DMS 273 (cell line): ENCODE results near the gene BCL2L14.
"Not testable (repeated sequence)": the region's sequence is repeated elsewhere in the genome, so short reads cannot be mapped to it uniquely, and the experiment has no call there.

Experiments
- DNase-seq: peaks from one replicate; lab custom pipeline; 2025; ENCODE audit not compliant: unreplicated experiment; lab: John Stamatoyannopoulos, UW

BCL2L14 gene

GRCh38 chr12:12099102-12099501 lies 28.4 kb downstream of the BCL2L14 start:
- no peak for DNase-seq

DNA sequence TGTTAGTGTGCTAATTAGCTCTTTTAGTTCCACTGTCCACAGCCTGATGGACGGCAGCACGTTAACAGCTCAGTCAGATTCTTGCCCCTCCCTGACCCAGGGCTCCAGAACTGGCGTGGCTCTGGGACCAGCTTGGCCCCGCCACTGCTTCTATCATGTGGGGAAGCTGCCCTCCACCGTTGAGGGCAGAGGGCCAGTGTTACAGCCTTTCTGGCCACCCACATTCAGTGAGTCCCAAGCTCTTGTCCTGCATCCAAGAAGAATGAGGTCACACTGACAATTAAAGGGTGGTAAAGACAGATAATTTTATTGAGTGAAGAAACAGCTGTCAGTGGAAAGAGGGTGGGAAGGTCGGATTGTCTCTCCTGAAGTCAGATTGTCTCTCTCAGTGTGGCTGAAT lies 36.9 kb downstream of the BCL2L14 start:
- DNase-seq = no peak

GRCh38 chr12:12108441-12109058 lies 37.8 kb downstream of the BCL2L14 start:
- DNase-seq = no peak

- not testable (repeated sequence) for DNase-seq
Measured at GRCh38 chr12:12110923-12111555, 40.3 kb downstream of the BCL2L14 start.

- no peak for DNase-seq
Measured at GRCh38 chr12:12115514-12115913, 44.8 kb downstream of the BCL2L14 start.

DNA sequence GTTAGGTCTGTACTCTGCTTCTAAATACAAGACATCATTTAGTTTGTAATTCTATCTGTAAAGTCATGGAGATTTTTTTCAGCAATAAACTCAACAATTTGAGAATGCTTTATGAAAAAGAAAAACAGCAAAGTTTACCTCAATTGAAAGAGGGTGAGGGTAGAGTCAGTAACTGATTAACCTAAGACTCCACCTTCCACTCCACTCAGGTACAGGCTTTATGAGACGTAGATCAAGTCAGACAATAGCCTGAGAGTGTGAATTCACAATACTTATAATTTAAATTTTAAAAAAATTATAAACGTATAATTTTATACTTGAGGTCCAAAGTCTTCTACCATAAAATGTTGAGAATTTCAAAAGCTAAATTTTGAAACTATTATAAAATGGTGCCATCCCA lies 45.9 kb downstream of the BCL2L14 start:
- no peak for DNase-seq

DNA sequence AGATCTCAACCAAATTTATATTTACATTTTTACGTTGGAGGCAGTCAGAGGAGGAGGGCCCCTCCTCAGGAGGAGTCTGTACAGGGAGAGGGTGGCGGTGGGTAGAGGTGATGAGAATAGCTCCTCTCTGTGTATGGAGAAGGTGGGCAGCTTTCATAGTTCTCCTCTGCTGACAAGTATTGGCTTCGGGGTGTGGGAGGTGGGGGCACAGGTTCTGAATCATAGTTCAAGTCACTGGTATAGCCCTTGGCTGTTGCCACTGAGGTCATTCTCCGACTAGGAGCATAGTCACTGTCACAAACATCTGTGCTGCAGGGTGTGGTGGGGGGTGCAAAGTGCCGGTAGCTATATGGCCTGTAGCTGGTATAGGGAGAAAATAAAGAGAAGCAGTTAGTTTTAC lies 50.3 kb downstream of the BCL2L14 start:
- DNase-seq = no peak

DNA sequence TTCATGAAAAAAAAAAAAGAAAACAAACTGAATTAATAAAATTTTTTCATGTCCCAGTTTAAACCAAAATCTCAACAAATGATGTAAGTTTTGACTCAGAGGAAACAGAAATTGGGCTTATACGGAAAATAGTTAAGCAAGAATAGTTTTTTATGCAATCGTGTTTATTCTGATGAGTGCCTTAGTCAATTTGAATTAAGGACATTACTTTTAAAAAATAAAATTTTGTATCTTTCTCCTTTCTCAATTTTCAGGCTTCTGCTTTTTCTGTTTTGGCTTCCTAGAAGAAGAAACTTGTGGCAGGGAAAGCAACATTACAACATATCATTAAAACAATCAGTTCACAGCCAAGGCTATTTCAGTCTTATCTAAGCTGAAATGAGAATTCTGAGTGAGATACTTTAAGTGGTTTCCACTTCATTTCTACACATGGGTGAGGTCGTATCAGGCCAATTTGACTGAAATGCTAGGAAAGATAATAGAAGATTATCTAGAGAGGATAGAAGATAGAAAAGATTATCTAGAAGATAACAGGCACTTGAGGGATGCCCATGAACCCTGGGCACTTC lies 52.4 kb downstream of the BCL2L14 start:
- no peak for DNase-seq

DNA sequence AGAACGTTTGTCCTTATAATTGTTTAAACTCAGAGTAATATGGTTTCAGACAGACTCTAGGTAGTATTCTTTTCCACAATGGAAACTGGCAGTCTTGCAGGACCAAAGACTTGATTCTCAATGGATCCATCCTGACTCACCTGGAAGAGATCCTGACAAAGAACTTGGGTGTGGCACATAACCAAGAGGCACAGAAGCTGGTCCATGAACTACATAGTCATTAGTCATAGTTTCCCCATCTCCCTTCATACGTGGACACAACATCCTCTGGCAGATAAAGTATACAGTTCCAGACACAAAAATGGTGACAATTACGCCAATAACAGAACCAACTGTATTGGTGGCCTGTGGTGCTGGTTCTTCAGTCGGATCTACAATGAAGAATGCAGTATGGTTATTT lies 55.8 kb downstream of the BCL2L14 start:
- DNase-seq = no peak

DNA sequence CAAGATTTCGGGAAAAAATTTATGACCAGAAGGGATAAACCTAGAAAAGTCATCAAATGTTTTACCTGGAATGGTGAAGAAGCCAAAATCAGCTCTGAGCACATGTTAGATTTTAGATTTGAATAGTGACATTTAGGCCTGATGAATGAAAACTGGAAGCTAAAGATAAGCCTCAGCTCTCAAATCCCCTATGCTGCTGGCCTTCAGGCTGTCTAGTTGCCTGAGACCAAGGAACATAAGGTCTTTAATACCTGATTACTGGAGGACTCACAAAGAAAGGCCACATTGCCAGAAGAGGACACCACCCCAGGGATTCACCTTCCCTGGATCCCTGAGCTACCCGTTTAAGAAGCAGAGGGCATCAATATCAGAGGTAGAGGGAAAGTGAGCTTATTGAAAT lies 56.6 kb downstream of the BCL2L14 start:
- no peak for DNase-seq

DNA sequence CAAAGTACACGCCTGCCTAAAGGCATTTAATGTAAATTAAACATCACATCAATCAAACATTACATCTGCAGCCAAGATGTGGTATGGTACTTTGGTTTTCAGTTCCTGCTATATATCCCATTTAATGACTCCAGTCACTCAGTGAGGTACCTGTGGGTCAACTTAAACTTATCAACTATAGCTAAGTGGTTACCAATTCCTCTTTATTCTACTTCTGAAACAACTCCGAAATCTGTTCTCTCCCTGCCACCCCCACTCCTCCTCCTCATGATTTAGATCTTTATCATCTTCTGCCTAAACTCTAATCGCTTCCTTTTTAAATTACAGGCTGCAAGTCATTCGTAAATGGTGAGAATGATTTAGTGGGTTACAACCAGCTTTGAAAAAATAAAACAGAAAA lies 57.9 kb downstream of the BCL2L14 start:
- DNase-seq = no peak

DNA sequence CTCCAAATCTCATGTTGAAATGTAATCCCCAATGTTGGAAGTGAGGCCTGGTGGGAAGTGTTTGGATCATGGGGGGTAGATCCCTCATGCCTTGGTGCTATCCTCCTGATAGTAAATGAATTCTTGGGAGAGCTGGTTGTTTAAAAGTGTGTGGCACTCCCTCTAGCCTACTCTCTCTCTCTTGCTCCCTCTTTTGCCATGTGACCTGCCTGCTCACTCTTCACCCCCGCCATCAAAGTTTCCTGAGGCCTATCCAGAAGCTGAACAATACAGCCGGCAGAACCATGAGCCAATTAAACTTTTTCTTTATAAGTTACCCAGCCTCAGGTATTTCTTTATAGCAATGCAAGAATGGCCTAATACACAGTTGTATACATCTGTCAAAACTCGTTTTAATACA lies 62.5 kb downstream of the BCL2L14 start:
- no peak for DNase-seq

- no peak for DNase-seq
Measured at GRCh38 chr12:12133785-12134184, 63.0 kb downstream of the BCL2L14 start.

GRCh38 chr12:12138203-12139154 lies 67.7 kb downstream of the BCL2L14 start:
- no peak for DNase-seq

- DNase-seq = no peak
Measured at GRCh38 chr12:12141000-12141399, 70.3 kb downstream of the BCL2L14 start.

GRCh38 chr12:12144531-12144930 lies 73.8 kb downstream of the BCL2L14 start:
- not testable (repeated sequence) for DNase-seq

- no peak for DNase-seq
Measured at GRCh38 chr12:12147111-12147510, 76.4 kb downstream of the BCL2L14 start.
